Natural killer cell (primary cell): ENCODE results near the gene PACRG. TPM values are rescaled to one million over a fixed set of nuclear protein-coding genes. Genes with fewer than 3 reads are reported as not detected.

Source experiments
- ATAC-seq, 3 donors: fragments of 150-1000 bp in 2 of 3; fragments of 200-7000 bp in 1 of 3; cut with Tn5 transposase; 1 replicate in 1 of 3; 2 replicates in 2 of 3; pipeline ENCODE4 v1.10.0; 2021; ENCODE audit warnings: mild to moderate bottlenecking in 2 of 3, moderate library complexity in 2 of 3
- DNase-seq, 2 donors: peaks; one replicate each; pipeline versions ENCODE4 v3.0.0 to v3.0.0-alpha.2; 2013 to 2021; ENCODE audit warnings: mixed read lengths in 1 of 2
- H3K27ac ChIP-seq: one replicate; pipeline ENCODE4 v1.5.1; 2013; ENCODE audit warnings: mild to moderate bottlenecking, low read length
- H3K27me3 ChIP-seq: one replicate; pipeline ENCODE4 v1.6.1; 2013; ENCODE audit warnings: low read length; ENCODE audit not compliant: control insufficient read depth, insufficient read depth
- H3K36me3 ChIP-seq: one replicate; pipeline ENCODE4 v1.6.1; 2013; ENCODE audit warnings: low read length; ENCODE audit not compliant: control insufficient read depth, insufficient read depth
- H3K4me1 ChIP-seq: one replicate; pipeline ENCODE4 v1.6.1; 2013; ENCODE audit warnings: low read length; ENCODE audit not compliant: control insufficient read depth, insufficient read depth
- H3K4me3 ChIP-seq: one replicate; pipeline ENCODE4 v1.5.1; 2013; ENCODE audit warnings: low read length
- H3K9me3 ChIP-seq: one replicate; pipeline ENCODE4 v1.6.1; 2013; ENCODE audit warnings: low read length; ENCODE audit not compliant: control insufficient read depth, insufficient read depth
- H3K27ac Mint-ChIP-seq, 2 donors: one replicate each; pipeline ENCODE4 v1.8.0; 2022; ENCODE audit warnings: mild to moderate bottlenecking in 2 of 2, mixed read lengths in 2 of 2, moderate library complexity in 1 of 2
- H3K27me3 Mint-ChIP-seq, 2 donors: one replicate each; pipeline ENCODE4 v1.8.0; 2022; ENCODE audit warnings: low read depth in 2 of 2, mixed read lengths in 2 of 2
- H3K36me3 Mint-ChIP-seq: one replicate; pipeline ENCODE4 v1.8.0; 2022; ENCODE audit warnings: mixed read lengths
- H3K4me1 Mint-ChIP-seq, 2 donors: one replicate each; pipeline ENCODE4 v1.8.0; 2022; ENCODE audit warnings: mixed read lengths in 2 of 2
- H3K4me3 Mint-ChIP-seq: one replicate; pipeline ENCODE4 v1.8.0; 2022; ENCODE audit warnings: mild to moderate bottlenecking, moderate library complexity, mixed read lengths
- H3K9me3 Mint-ChIP-seq, 2 donors: one replicate each; pipeline ENCODE4 v1.8.0; 2022; ENCODE audit warnings: mixed read lengths in 2 of 2
- CTCF ChIP-seq: fragments of 200-600 bp; IDR thresholded peaks from one replicate; pipeline ENCODE4 v1.8.0; 2022; ENCODE audit warnings: antibody characterized with exemption
- WGBS: methylation state at CpG from one replicate; pipeline ENCODE4 v1.1.7; 2013; ENCODE audit warnings: missing lambda C conversion rate; ENCODE audit not compliant: insufficient coverage; 5-methylcytosine and 5-hydroxymethylcytosine counted together
- intact Hi-C: fragments of 100-400 bp; cut with micrococcal nuclease; formaldehyde crosslinking; loops from one replicate; pipeline ENCODE4 v1.14.2; 2022
- total RNA-seq, 4 donors: library from RNA; stranded (reverse); fragments of 120-200 nt in 1 of 4; gene quantifications; one replicate each; pipeline versions ENCODE4 v1.2.3 to v1.2.4, GENCODE V29; 2013 to 2022

PACRG gene
- total RNA-seq, 3 donors from 2014 or later (not counting 1 experiment from before 2014, with no cell fraction given): 0.52 TPM; not detected in 2

GRCh38 chr6:163287626-163288025 lies 559.9 kb downstream of the PACRG start:
- H3K4me1 Mint-ChIP-seq: no peaks in the 10 kb centered on the region
- no peaks in the 10 kb centered on the region for H3K27me3 ChIP-seq
- no peak overlapping the region for H3K4me3 Mint-ChIP-seq
- ATAC-seq: no peak
- DNase-seq: no peak
- no peaks in the 10 kb centered on the region for H3K36me3 ChIP-seq
- H3K9me3 ChIP-seq: no peaks in the 10 kb centered on the region
- intact Hi-C loops: no loop called here
- H3K4me3 ChIP-seq: no peak overlapping the region
- no peak for TF ChIP-seq CTCF
- H3K9me3 Mint-ChIP-seq: no peaks in the 10 kb centered on the region
- H3K27ac ChIP-seq: no peak overlapping the region
- H3K4me1 ChIP-seq: no peaks in the 10 kb centered on the region
- WGBS: 85% methylated on average over 7 of the region's 8 CpGs
- H3K27ac Mint-ChIP-seq: no peak overlapping the region
- no peaks in the 10 kb centered on the region for H3K27me3 Mint-ChIP-seq
- H3K36me3 Mint-ChIP-seq: no peaks in the 10 kb centered on the region

- no peak for ATAC-seq
Measured at GRCh38 chr6:163288066-163288465, 560.3 kb downstream of the PACRG start.

GRCh38 chr6:163288915-163289314 lies 561.1 kb downstream of the PACRG start:
- no peak overlapping the region for H3K4me3 ChIP-seq
- Mint-ChIP-seq H3K27me3 (no peaks in the 10 kb centered on the region), H3K9me3 (no peaks in the 10 kb centered on the region), H3K4me1 (no peaks in the 10 kb centered on the region), H3K36me3 (no peaks in the 10 kb centered on the region), H3K27ac (no peak overlapping the region), H3K4me3 (no peak overlapping the region)
- no peaks in the 10 kb centered on the region for H3K27me3 ChIP-seq
- TF ChIP-seq CTCF: no peak
- DNase-seq: no peak
- no peaks in the 10 kb centered on the region for H3K36me3 ChIP-seq
- intact Hi-C loops: no loop called here
- WGBS: 94% methylated on average over 11 of the region's 11 CpGs
- no peak for ATAC-seq
- H3K9me3 ChIP-seq: no peaks in the 10 kb centered on the region
- H3K27ac ChIP-seq: no peak overlapping the region
- no peaks in the 10 kb centered on the region for H3K4me1 ChIP-seq

More at GRCh38 chr6:163288066-163288465, 560.3 kb downstream of the PACRG start:
- Mint-ChIP-seq H3K27ac (no peak overlapping the region), H3K36me3 (no peaks in the 10 kb centered on the region), H3K4me1 (no peaks in the 10 kb centered on the region), H3K27me3 (no peaks in the 10 kb centered on the region), H3K9me3 (no peaks in the 10 kb centered on the region), H3K4me3 (no peak overlapping the region)
- TF ChIP-seq CTCF: no peak
- H3K9me3 ChIP-seq: no peaks in the 10 kb centered on the region
- 91% methylated on average over 8 of the region's 8 CpGs for WGBS
- intact Hi-C loops: no loop called here
- H3K4me1 ChIP-seq: no peaks in the 10 kb centered on the region
- H3K27me3 ChIP-seq: no peaks in the 10 kb centered on the region
- H3K27ac ChIP-seq: no peak overlapping the region
- H3K36me3 ChIP-seq: no peaks in the 10 kb centered on the region
- no peak overlapping the region for H3K4me3 ChIP-seq
- DNase-seq: no peak

GRCh38 chr6:163289447-163289846 lies 561.7 kb downstream of the PACRG start:
- H3K4me3 Mint-ChIP-seq: no peak overlapping the region
- intact Hi-C loops: no loop called here
- H3K27me3 Mint-ChIP-seq: no peaks in the 10 kb centered on the region
- no peaks in the 10 kb centered on the region for H3K9me3 ChIP-seq
- H3K27ac ChIP-seq: no peak overlapping the region
- H3K36me3 ChIP-seq: no peaks in the 10 kb centered on the region
- no peak for DNase-seq
- no peaks in the 10 kb centered on the region for H3K4me1 Mint-ChIP-seq
- H3K9me3 Mint-ChIP-seq: no peaks in the 10 kb centered on the region
- H3K27ac Mint-ChIP-seq: no peak overlapping the region
- H3K4me1 ChIP-seq: no peaks in the 10 kb centered on the region
- no peak for ATAC-seq
- whole genome bisulfite sequencing: 91% methylated on average over 4 of the region's 4 CpGs
- no peaks in the 10 kb centered on the region for H3K36me3 Mint-ChIP-seq
- no peak overlapping the region for H3K4me3 ChIP-seq
- no peak for TF ChIP-seq CTCF
- no peaks in the 10 kb centered on the region for H3K27me3 ChIP-seq
